NCI-H128 (cell line): ENCODE data around the gene KCNK6.
"Not testable (repeated sequence)": the region's sequence is repeated elsewhere in the genome, so short reads cannot be mapped to it uniquely, and the experiment has no call there.

ENCODE experiments used
- DNase-seq: peaks from one replicate; lab custom pipeline; 2025; ENCODE audit not compliant: unreplicated experiment; lab: John Stamatoyannopoulos, UW

Gene KCNK6

GRCh38 chr19:38321646-38322196 is 2.1 kb downstream of the KCNK6 start:
- no peak for DNase-seq

- DNase-seq: no peak
Measured at GRCh38 chr19:38323291-38323690, 3.6 kb downstream of the KCNK6 start.

GRCh38 chr19:38324431-38324830 is 4.8 kb downstream of the KCNK6 start:
- DNase-seq: no peak

GRCh38 chr19:38326591-38326990 is 6.9 kb downstream of the KCNK6 start:
- DNase-seq: no peak

- no peak for DNase-seq
Measured at GRCh38 chr19:38329651-38330050, 10.0 kb downstream of the KCNK6 start.

- DNase-seq: no peak
Measured at GRCh38 chr19:38331728-38332127, 12.1 kb downstream of the KCNK6 start.

GRCh38 chr19:38333245-38333644 is 13.6 kb downstream of the KCNK6 start:
- no peak for DNase-seq

GRCh38 chr19:38335949-38336637 is 16.4 kb downstream of the KCNK6 start:
- peak; percentile 74 for DNase-seq

- DNase-seq: peak; percentile 94
Measured at GRCh38 chr19:38336638-38337359, 17.2 kb downstream of the KCNK6 start.

GRCh38 chr19:38337360-38337653 is 17.7 kb downstream of the KCNK6 start:
- no peak for DNase-seq

GRCh38 chr19:38339011-38339410 is 19.4 kb downstream of the KCNK6 start:
- DNase-seq: not testable (repeated sequence)

- no peak for DNase-seq
Measured at GRCh38 chr19:38340927-38341326, 21.3 kb downstream of the KCNK6 start.

GRCh38 chr19:38346837-38347236 is 27.2 kb downstream of the KCNK6 start:
- no peak for DNase-seq

GRCh38 chr19:38350883-38351282 is 31.2 kb downstream of the KCNK6 start:
- no peak for DNase-seq

- no peak for DNase-seq
Measured at GRCh38 chr19:38351865-38352395, 32.3 kb downstream of the KCNK6 start.

GRCh38 chr19:38352611-38353010 is 33.0 kb downstream of the KCNK6 start:
- no peak for DNase-seq

GRCh38 chr19:38355728-38356725 is 36.4 kb downstream of the KCNK6 start:
- DNase-seq: no peak

- DNase-seq: no peak
Measured at GRCh38 chr19:38358071-38358470, 38.4 kb downstream of the KCNK6 start.

GRCh38 chr19:38359242-38360021 is 39.8 kb downstream of the KCNK6 start:
- DNase-seq: no peak

- DNase-seq: no peak
Measured at GRCh38 chr19:38360351-38360750, 40.7 kb downstream of the KCNK6 start.
